HG03520 (cell line): ENCODE data around the gene ZNF79.
A peak's percentile ranks its signal among the peaks of the same experiment; 100 is the strongest.
"Not testable (repeated sequence)": the region's sequence is repeated elsewhere in the genome, so short reads cannot be mapped to it uniquely, and the experiment has no call there.

Experiments used
- ATAC-seq: cut with Tn5 transposase; IDR thresholded peaks from one replicate; pipeline ENCODE4 v1.9.1; 2021; ENCODE audit warnings: mild to moderate bottlenecking, moderate library complexity; ENCODE audit not compliant: unreplicated experiment

ZNF79 gene

DNA sequence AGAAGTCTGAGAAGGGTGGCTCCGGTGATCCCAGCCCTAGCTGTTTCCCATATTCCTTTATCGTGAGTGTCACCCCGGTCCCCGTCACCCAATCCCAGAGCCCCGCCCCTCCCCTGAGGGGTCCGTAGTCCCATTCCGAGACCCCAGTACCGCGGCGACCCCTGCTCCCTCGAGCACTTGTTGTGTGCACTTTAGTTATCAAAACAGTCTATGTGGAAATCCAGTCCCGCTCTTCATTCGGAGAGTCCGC is 27.4 kb downstream of the ZNF79 start:
- ATAC-seq: peak; percentile 25

DNA sequence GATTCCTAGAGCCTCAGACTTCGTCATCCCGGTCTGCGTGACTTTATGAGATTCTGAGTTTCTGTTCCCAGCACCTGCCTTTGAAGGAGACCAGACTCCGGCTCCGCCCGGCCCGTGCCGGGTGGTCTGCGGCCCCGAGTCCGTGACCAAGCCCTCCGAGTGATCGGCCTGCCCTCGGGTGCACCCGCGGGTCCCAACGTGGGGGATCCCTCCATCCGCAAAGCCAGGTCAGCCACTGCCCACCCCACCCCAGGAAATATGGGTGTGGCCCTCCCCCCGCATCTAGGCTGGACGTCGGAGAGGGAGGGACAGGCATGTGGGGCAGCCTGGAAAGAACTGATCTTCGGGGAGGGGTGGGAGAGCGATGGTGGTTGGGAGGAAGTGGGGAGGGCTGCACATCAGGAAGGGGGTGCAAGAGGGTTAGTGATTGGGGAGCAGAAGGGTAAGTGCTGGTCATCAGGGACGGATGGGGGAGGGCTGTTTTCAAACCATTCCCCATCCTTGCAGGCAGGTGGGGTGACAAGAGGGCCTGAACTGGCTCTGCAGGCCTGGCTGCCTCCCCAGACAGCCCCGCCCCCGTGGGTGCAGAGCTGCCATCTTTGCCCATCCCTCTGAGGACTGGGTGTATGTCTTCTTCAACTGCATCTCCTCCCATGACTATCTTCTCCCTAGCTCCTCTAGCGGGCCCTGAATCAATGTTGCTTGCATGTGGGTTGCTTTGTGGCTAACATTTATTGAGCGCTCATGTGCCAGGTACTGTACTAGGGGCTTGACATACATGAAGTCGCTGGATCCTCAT is 27.9 kb downstream of the ZNF79 start:
- ATAC-seq: no peak

DNA sequence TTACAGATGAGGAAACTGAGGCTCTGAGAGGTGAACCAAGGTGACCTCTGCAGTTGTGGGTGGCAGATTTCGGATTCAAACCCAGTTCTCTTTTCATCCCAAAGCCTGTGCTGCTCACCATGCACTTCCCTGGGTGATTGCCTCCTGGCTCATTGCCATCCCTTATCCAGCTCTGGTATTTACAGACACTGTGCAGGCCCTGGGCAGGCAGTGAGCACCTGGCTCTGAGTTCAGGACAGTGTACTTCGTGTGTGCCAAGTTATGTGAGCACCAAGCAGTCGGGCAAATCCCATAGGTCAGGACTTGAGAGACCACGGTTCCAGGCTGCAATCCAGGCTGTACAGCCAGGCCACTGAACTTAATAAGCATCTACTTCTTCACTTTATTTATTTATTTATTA is 28.5 kb downstream of the ZNF79 start:
- ATAC-seq: no peak

DNA sequence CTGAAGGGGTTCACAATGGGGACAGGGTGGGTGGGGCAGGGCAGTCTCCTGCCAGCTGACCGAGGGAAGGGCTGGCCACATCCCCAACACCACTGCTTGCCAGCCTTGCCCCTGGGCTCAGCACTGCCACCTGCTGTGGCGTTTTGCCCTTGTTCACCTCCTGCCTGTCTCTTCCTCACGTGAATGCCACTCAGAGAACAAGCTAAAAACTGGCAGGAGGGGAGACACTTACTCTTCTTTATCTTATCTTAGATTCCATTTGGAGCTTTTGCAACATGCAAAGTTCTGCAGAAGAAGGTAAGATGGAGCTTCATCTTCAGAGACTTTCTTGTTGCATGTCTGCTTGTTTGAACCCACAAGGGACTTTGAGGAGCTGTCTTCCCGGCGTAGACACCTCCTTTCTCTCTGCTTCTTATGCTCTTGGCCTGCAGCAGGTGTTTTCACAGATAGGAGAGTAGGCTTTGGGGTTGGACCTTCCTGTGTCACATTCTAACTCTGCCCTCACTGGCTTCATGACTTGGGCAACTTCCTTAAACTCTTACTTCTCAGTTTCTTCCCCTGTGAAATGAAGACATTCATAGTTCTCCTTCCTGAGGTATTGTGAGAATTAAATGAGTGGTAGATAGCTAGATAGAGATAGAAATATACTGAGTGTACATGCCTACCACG is 31.3 kb downstream of the ZNF79 start:
- no peak for ATAC-seq

DNA sequence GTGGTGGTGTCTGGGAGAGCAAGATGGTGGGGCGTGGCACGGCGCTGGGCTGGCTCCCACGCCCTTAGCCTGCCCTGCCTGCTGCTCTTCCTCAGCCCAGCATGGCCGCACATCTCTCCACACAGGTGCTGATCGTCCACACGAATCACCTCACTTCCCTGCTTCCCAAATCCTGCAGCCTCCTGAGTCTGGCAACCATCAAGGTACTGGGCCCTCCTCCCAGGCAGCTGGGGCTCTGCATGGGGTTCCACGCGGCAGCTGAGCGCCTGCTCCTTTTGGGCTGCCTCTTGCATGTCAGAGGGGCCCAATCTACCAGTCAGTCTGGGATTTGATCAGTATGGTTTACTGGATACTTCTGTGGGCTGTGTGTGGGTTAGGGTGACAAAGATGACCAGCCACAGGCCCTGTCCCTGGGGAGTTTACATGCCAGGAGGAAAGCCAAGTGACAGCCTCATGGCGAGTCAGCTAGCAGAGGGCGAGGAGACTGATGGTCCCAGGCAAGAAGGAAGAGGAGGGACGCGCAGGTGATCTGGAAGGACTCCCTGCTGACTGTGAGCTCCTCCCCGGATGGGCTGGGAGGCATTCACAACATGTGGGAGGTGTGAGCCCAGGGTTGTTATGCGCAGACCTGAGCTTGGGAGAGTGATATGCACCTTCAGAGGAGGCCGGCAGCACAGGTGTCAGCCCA is 33.2 kb downstream of the ZNF79 start:
- ATAC-seq: no peak

DNA sequence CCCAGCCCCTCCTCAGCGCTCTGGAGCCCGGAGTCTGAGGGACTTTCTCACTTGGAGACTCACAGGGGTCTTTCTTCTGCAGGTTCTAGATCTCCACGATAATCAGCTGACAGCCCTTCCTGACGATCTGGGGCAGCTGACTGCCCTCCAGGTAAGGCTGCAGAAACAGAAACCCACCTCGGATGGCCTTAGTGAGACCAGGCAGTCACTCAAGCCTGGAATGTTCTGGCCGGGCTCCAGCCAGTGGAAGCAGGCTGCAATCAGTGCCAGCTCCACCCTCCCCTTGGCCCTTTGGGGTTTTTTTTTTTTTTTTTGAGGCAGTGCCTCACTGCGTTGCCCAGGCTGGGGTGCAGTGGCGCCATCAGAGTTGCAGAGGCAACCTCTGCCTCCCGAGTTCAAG is 34.7 kb downstream of the ZNF79 start:
- ATAC-seq: no peak

DNA sequence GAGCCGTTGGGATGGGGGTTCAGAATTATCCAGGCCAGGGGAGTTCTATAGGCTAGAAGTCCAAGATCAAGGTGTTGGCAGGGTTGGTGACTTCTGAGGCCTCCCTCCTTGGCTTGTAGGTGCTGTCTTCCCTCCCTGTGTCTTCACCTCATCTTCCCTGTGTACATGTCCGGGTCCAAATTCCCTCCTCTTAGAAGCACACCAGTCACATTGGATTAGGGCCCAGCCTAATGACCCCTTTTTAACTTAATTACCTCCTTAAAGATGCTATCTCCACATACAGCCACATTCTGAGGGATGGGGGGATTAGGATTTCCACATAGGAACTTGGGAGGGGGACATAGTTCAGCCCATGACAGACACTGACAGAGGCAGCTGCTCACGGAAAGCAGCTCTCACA is 39.2 kb downstream of the ZNF79 start:
- no peak for ATAC-seq

DNA sequence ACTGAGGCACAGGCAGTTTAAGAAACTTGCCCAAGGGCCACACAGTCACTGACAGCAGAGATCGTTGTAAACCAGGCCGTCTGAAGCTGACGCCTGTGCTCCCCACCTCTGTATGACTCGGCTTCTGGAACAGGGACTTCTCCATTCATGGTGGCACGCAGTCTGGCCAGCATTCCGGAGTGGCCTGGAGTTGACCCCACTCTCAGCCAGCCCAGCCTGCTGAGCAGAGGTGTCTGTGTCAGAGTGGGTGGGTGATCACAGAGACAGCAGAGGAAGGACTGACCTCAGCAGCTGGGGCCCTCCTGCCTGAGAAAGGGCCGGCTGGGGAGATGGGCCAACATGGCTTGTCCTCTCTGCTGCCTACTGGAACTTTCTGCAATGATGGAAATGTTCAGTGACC is 39.7 kb downstream of the ZNF79 start:
- no peak for ATAC-seq

DNA sequence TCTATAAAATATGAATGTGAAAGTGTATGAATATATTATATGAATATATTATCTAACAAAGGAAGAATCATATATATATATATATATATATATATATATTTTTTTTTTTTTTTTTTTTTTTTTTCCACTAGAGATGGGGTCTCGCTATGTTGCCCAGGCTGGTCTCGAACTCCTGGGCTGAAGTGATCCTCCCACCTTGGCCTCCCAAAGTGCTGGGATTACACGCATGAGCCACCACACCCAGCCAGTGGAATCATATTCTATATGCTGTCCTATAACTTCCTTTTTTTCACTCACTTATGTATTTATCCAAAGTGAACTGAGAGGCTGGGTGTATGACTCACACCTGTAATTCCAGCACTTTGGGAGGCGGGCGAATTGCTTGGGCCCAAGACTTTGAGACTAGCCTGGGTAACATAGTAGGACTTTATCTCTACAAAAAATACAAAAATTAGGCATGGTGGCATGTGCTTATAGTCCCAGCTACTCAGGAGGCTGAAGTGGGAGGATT is 42.3 kb downstream of the ZNF79 start:
- not testable (repeated sequence) for ATAC-seq

DNA sequence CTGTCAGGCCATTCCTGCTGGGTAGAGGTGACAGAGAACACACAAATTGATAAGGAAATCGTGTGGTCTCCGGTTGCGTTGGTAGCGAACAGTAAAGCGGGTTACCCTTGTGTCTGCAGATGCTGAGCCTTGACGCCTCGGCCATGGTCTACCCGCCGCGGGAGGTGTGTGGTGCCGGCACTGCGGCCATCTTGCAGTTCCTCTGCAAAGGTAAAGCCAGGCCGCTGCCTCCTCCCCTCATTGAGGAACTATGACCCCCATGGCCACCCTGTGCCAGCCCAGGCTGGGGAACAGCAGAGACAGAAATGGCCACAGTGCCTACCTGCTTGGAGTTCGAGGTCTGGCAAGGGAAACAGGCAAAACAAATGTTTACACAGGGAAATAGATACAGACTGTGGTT is 43.4 kb downstream of the ZNF79 start:
- ATAC-seq: no peak

DNA sequence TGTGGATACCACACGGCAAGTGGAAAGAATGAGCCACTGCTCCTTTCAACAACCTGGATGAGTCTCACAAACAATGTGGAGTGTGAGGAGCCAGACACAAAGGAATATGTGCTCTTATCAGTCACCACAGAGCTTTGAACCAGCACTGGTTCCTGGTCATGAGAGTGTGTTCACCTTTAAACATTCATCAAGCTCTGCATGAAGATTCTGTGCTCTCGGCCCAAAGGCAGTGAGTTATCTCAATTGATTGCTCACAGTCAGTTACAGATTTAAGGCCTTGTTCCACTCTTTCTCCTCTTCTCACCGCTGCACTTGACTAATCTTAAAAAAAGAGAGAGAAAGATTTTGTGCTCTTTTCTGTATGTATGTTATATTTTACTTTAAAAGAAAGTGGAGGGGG is 46.5 kb downstream of the ZNF79 start:
- ATAC-seq: no peak

DNA sequence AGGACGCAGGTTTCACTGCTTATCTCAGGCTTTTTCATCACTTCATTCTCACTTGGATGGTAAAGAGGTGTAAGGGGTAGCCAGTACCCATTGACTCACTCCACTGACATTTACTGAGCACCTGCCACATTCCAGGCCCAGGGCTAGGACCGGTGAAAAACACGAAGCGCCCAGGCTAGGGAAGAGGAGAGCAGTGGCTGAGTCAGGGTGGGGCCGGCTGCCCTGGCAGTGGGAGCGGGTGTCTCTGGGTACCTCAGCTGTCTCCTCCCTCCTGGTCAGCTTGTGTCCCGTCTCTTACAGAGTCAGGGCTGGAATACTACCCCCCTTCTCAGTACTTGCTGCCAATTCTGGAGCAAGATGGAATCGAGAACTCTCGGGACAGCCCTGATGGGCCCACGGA is 49.3 kb downstream of the ZNF79 start:
- no peak for ATAC-seq

DNA sequence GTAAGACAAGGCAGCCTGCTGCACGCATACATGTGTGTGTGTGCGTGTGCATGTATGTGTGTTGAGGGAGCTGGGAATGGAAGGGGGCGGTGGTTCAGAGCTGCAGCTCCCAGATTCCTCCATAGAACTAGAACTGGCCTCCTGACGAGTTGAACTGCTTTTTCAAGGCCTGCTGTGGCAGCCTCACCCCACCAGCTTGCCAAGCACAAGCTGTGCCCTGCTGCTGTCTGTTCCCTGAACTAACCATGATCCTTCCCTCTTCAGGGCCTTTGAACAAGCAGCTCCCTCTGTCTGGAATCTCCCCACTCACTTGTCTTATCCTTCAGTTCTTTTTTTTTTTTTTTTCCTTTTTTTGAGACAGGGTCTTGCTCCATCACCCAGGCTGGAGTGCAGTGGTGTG is 49.8 kb downstream of the ZNF79 start:
- ATAC-seq: no peak

DNA sequence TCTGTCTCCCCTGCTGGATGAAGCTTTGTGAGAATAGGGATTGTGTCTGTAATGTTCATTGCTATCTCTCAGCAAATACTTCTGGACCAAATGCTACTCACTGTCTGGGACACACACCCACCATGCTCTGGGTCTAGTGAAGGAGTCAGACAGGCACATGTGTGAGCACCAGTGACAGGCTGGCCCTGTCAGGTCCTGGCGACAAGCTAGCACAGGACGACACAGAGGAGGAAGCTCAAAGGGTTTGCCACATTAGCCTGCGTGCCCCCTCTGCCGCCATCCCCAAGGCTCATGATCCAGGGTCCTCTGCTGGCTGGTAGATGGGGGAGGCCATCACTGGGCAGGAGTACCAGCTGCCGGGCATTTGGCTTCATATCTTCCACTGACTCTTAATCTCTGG is 50.4 kb downstream of the ZNF79 start:
- ATAC-seq: no peak

DNA sequence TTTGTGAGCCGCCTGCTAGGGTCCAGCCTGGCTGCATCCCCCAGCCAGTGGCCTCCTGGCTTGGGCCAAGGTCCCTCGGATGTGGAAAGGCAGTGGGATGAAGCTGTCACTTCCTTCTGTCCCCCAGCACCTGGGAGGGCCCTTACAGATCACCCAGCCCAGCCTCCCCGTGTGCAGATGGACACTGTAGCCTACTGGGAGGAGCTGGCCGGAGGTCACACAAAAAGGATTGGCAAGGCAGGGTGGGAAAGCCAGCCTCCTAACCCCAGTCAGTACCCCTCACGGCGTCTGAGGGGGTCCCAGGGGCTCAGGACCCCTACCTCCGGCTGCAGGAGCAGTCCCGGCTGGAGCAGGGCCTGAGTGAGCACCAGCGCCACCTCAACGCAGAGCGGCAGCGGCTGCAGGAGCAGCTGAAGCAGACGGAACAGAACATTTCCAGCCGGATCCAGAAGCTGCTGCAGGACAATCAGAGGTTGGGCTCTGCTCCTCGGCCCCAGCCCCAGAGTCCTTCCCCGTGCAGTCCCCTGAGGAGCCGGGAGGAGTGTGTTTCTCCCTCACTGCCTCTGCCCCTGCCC is 55.4 kb downstream of the ZNF79 start:
- no peak for ATAC-seq

DNA sequence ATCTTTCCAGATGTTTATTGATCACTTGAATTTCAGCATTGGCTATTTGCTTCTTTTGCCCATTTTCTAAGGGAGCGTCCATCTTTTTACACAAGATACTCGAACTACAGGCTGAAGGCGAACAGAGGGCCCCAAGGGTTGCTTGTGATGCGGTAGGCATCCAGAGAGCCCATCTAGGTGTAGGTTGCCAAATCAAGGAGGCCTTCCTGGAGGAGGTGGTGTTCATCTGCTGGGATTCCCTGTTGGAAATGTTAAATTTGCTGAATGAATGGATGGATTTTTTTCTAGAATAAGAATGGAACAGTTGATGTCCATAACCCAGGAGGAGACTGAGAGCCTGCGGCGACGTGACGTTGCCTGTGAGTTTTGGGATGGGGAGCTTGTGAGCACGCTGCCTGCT is 58.5 kb downstream of the ZNF79 start:
- no peak for ATAC-seq

DNA sequence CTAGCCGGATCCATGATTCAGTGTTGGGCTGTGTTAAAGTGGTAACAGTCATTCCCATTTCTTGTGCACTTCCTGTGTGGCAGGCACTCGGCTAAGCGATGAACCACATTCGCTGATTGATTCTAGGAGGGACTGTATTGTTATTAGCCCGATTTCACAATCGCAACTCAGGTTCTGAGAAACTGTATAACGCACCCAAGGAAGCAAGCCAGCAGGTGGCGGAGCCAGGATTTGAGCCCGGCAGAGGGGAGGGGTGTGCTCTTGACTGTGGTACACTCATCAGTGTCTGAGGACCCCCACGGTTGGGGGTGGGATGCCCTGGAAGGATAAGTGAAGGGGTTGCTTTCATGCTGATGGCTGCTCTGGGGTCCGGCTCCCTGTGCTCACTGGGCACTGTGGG is 61.8 kb downstream of the ZNF79 start:
- no peak for ATAC-seq

DNA sequence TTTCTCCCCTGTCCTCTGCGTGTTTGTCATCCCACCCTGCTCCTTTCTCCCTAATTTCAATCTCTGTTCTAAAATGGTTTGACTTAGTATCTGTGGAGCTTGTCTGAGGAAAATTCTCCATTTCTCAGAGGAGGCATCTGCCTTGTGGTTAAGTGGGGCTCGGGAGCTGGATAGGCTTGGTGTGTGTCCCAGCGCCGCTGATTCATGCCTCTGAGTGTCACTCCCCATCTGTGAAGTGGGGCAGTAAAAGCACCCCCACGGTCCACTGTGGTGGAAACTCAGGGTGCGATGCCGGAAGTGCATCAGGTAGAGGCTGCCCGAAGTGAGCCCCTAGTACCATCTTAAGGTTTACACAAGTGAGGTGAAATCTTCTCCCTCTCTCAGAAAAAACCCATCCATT is 64.8 kb downstream of the ZNF79 start:
- ATAC-seq: no peak

DNA sequence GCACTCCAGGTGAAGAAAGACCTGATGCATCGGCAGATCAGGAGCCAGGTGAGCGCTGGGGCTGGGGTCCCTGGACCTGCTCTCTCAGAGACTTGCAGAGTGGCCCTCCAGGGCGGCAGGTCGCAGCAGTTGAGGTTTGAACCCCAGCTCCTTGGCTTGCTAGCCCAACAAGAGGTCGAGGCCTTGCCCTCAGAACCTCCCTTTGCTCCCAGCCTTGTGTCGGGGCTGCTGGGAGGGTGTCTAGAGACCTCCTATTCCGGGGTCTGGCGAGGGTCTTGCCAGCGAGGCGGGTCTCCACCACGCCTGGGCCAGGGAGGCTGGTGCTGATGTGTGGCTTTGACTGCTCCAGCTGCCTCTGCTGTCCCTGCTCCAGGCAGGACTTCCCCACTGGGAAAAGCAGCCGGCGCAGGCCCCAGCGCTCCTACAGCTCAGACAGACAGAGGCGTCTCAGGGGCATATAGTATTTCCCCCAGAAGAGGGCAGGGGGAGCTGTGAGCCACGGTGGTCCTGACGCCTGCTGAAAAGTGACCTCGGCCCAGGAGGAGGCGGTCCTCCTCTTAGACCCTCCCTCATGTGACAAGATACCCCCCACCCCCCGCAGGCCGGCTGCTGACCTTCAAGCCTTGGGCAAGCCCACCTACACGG is 65.4 kb downstream of the ZNF79 start:
- no peak for ATAC-seq

DNA sequence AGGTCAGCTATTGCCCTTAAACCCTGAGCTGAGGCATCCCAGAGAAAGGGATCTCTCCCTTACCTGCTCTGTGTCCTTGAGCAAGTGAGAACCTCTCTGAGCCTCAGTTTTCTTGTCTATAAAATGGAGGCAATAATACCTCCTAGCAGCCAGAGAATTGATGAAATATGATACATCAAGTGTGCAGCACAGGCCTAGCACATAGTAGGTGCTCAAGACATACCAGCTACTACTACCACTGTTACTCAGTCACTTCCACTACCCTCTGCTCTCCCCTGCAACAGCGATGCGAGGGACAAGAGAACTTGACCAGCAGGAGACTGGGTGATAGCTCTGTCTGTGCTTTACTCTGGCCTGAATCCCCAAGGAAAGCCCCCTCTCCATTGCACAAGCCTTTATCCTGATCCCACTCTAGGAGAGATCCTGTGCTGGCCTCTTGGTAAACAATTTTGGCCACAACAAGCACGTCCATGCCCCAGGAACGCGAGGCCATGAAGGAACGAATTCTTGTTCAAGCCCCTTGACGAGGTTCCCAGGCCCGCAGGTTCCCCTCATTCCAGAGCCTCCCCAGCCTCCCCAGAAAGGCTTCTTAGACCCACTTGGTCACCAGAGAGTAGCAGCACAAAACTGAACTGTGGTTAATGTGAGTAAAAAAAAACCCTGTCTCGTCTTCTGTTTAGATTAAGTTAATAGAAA is 66.5 kb downstream of the ZNF79 start:
- ATAC-seq: no peak

DNA sequence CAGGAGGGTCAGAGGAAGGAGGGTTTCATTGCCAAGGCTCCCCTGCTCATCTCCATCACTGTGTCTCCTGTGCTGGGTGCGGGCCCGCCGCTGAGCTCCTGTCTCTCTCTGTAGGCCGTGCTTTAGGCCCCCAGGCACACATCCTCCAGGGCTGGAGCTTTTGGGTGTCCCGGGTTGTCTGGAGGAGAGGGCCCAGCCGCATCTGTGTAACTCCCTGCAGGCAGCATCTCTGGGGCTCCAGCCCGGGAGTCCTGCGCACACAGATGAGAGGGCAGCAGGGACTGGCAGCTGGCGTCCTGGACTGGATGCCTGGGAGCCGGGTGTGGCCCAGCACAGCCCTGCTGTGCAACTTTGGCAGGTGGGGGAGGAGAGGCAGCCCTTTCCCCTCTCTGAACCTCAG is 67.3 kb downstream of the ZNF79 start:
- no peak for ATAC-seq
